ENCODE measurements around the gene OR10A6.

OR10A6 gene, protein sequence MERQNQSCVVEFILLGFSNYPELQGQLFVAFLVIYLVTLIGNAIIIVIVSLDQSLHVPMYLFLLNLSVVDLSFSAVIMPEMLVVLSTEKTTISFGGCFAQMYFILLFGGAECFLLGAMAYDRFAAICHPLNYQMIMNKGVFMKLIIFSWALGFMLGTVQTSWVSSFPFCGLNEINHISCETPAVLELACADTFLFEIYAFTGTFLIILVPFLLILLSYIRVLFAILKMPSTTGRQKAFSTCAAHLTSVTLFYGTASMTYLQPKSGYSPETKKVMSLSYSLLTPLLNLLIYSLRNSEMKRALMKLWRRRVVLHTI

DNA sequence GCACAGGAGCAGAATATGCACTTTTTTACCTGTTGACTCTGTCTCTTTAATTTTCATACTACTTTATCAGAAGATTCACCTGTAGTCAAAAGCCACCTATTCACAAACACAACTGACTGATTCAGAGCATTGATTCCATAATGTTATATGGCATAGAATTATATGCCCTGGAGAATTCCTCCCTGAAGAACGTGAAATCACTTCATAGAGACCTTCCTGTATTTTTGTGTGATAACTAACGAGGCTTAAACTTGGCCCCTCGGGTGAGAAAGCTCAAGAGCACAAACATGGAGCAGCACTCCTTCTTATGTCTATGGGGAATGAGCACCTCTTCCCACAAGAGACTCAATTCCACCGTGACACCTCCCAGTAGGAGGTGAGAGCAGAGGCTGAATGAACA is at the start of gene OR10A6:
OR10A6 (minus strand) TSS at position 101 of the 400 bp plus-strand sequence. CDS start 2,606 bp downstream, outside the sequence.
- Mint-ChIP-seq H3K4me3 (no peak within 1 kb of the TSS), H3K4me1 (no peaks in the 10 kb centered on the region), H3K9me3 (no peaks in the 10 kb centered on the region), H3K27me3 (peaks cover 20% of the 10 kb centered on the region), H3K36me3 (no peaks in the 10 kb centered on the region), H3K27ac (no peak within 1 kb of the TSS)

DNA sequence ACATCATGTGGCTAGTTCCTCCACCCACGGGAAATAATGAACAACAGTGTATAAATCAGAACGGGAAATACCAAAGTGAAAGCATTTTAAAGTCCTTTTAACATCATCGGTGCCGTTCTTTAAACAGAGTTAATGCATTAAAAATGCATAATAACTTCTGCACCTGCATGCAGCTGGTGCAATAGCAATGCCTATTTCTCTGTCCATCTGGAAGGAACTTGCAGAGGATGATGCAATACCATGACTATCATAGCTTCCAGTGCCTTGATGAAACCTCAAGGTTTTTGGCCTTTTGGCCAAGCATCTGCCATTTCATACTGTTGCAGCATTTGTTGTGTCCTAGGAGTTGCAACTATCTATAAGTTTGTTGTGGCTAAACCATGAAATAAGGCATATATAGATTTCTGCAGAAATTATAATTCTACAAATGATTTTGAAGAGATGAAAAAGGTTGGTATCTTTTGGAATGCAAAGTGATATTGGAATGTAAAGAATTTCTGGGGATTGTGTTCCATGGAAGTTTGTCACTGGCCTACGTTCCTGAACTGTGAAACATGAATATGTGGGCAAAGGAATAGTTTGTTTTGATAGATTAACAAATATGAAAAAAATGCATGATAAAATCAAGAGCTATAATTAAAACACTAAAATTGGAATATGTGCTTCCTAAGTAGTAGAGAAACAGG is 46.3 kb upstream of the OR10A6 start:
- H3K27me3 Mint-ChIP-seq = peaks cover 1% of the 10 kb centered on the region
- H3K36me3 Mint-ChIP-seq = no peaks in the 10 kb centered on the region
- no peaks in the 10 kb centered on the region for H3K4me1 Mint-ChIP-seq
- no peak overlapping the region for H3K4me3 Mint-ChIP-seq
- H3K27ac Mint-ChIP-seq = no peak overlapping the region
- no peaks in the 10 kb centered on the region for H3K9me3 Mint-ChIP-seq

DNA sequence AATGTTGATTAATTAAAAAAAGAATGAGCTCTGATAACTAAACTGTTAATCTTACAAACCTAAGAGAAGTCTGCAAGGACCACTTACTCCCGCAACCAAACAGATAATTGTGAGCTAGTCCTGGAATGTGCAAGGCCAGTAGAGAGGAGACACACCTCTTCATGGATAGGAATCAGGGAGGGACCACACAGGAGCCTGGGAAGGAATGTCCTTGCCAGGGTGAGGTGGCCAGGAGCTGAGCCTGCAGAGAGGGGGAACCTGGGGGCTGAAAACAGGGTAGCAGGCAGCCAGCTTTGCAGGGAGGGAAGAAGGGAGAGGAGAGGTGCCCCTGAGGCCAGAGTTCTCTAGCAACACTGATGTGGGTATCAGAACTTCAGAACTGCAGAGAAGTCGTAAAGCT is 43.6 kb upstream of the OR10A6 start:
- Mint-ChIP-seq H3K27ac (no peak overlapping the region), H3K9me3 (no peaks in the 10 kb centered on the region), H3K4me1 (no peaks in the 10 kb centered on the region), H3K4me3 (no peak overlapping the region), H3K27me3 (peaks cover 1% of the 10 kb centered on the region), H3K36me3 (no peaks in the 10 kb centered on the region)

DNA sequence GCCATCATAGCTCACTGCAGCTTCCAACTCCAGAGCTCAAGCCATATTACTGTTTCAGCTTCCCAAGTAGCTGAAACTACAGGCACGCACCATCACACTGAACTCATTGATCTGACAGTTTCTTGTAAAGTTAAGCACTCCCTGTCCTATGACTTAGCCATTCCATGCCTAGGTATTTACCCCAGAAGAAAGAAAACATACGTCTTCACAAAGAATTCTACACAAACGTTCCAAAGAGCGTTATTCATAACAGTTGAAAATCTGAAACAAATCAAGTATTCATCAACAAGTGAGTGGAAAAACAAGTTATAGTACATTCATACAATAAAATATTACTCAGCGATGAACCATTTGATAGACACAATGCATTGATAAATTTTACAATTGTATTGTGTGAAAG is 41.9 kb upstream of the OR10A6 start:
- Mint-ChIP-seq H3K27me3 (peaks cover 1% of the 10 kb centered on the region), H3K9me3 (no peaks in the 10 kb centered on the region), H3K4me1 (no peaks in the 10 kb centered on the region), H3K36me3 (no peaks in the 10 kb centered on the region), H3K27ac (no peak overlapping the region), H3K4me3 (no peak overlapping the region)

DNA sequence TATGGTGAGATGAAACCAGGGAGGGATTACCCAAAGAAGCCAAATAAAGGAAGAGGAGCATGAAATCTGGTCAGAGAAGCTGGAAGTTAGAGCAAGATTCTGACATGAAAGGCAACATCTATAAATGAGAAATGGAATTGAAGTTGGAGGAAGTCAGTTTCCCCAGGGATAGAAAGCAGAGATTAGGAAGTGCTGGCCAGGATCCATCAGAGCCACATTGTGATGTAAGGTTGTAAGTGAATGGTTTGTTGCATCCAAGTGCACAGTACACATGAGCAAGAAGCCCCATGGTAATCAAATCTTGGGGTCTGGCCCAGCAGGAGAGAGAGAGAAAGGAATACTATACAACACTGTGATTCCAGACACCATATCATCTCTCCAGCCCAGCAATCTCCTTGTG is 40.8 kb upstream of the OR10A6 start:
- peaks cover 4% of the 10 kb centered on the region for H3K27me3 Mint-ChIP-seq
- no peaks in the 10 kb centered on the region for H3K36me3 Mint-ChIP-seq
- no peak overlapping the region for H3K4me3 Mint-ChIP-seq
- H3K9me3 Mint-ChIP-seq = no peaks in the 10 kb centered on the region
- H3K27ac Mint-ChIP-seq = no peak overlapping the region
- H3K4me1 Mint-ChIP-seq = no peaks in the 10 kb centered on the region

DNA sequence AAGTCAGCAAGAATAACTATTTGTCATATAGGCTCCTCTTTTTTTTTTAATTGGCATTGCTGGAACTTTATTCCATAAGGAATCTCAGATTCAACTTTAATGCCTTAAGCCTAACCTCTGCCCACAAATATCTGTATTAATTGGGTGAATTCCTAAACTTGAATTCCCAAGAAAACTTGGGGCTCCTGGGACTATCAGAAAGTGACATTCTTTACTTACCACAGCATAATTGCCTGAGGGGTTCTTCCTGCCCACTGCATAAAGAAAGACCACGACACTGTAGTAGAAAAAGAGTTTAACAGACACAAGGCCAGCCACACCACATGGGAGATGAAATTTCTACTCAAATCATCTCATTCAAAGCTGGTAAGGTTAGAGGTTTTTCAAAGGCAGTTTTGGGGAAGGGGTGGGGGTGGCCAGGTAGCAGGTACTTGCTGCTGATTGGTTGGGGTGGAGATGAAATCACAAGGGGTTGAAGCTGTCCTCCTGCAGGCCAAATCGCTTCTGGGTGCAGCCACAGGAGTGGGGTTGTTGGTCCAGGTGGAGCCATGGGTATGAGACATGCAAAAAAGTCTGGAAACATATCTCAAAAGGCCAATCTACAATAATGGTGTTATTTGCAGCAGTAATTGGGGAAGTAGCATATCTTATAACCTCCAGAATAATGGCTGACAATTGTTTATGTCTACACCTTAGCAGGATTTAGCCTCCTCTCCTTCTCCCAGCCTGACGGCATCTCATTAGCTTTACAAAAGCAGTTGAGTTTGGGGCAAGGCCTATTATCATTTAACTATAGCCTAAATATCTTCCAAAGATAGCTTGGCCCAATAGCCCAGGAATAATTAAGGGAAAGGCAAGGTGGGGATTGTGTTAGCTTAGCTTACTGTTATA is 38.9 kb upstream of the OR10A6 start:
- H3K36me3 Mint-ChIP-seq = no peaks in the 10 kb centered on the region
- H3K27me3 Mint-ChIP-seq = peaks cover 4% of the 10 kb centered on the region
- no peak overlapping the region for H3K27ac Mint-ChIP-seq
- H3K4me1 Mint-ChIP-seq = no peaks in the 10 kb centered on the region
- H3K9me3 Mint-ChIP-seq = no peaks in the 10 kb centered on the region
- no peak overlapping the region for H3K4me3 Mint-ChIP-seq

DNA sequence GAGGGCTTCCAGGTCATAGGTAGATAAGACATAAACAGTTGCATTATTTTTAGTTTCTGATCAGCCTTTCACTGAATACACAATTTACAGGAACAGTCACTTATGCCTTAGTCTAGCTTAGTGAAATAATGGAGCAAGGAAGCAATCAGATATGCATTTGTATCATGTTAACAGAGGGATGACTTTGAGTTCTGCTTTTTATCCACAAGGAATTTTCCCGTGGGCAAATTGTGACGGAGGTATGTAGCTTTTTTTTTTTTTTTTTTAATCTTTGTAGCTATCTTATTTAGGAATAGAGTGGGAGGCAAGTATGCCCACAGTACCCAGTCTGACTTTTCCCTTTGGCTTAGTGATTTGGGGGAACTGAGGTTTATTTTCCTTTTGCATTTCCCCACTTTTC is 37.6 kb upstream of the OR10A6 start:
- no peak overlapping the region for H3K4me3 Mint-ChIP-seq
- no peaks in the 10 kb centered on the region for H3K9me3 Mint-ChIP-seq
- no peak overlapping the region for H3K27ac Mint-ChIP-seq
- H3K36me3 Mint-ChIP-seq = no peaks in the 10 kb centered on the region
- peaks cover 6% of the 10 kb centered on the region for H3K27me3 Mint-ChIP-seq
- H3K4me1 Mint-ChIP-seq = no peaks in the 10 kb centered on the region

DNA sequence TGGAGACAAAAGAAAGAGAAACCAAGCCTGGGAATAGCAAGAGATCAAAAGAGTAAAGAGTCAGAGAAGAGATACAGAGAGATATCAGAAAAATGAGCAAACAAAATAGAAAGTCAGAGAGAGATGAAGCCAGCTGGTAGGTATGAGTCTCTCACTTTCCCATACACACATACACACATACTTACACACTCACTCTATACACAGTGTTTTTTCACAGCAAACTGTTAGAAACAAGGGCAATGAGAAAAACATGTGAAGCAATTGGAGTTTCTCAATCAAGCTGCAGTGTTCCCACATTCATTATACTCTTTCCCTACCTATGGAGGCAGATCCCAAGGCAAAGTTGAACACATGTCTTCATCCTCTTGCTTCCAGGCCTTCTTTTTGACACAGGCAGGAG is 36.8 kb upstream of the OR10A6 start:
- no peaks in the 10 kb centered on the region for H3K9me3 Mint-ChIP-seq
- H3K36me3 Mint-ChIP-seq = no peaks in the 10 kb centered on the region
- no peaks in the 10 kb centered on the region for H3K4me1 Mint-ChIP-seq

DNA sequence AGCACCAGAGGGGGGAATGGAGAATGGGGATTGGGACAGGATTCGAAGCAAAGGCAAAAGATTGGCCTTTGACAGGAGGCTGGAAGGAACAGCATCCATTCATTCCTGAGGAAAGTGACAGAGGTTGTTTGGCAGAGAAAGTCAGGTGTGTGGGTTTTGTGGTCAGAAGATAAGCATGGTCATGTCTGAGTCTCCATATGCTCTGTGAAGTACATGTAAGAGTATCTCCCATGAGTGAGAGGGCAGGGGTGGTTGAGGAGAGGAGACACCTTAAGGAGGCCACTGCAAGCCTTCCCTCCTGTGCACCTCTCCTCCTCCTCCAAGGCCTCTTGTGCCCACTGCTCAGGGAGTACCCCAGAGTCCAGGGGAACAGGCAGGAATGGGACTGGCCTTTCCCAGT is 36.0 kb upstream of the OR10A6 start:
- Mint-ChIP-seq H3K27me3 (peaks cover 6% of the 10 kb centered on the region), H3K27ac (no peak overlapping the region)

More for the DNA sequence above, 36.8 kb upstream of the OR10A6 start:
- peaks cover 6% of the 10 kb centered on the region for H3K27me3 Mint-ChIP-seq
- no peak overlapping the region for H3K27ac Mint-ChIP-seq
- H3K4me3 Mint-ChIP-seq = no peak overlapping the region

DNA sequence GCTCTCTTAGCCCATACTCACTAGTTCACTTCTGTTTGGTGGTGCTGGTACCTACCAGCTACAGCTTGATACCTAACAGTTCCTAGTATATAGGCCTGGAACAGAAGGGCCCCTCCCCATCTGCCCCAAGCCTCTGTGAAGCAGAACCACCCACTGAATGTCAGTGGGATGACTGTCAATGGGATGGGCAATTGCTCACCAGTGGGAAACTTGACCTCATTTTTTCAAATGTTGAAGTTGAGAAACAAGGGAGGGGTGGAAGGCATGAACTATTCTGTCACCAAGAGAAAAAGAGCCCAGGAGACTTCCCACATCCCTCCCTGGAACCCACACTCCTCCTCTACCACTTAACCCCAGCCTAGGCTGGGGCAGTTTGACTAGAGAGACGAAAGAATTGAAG is 34.3 kb upstream of the OR10A6 start, which contains the start of gene NLRP10:
NLRP10 (minus strand) TSS at position 62 of the 400 bp plus-strand sequence. CDS start 1,952 bp downstream, outside the sequence.
- no peak within 1 kb of the TSS for H3K4me3 Mint-ChIP-seq
- no peak within 1 kb of the TSS for H3K27ac Mint-ChIP-seq
- H3K9me3 Mint-ChIP-seq = no peaks in the 10 kb centered on the region
- H3K4me1 Mint-ChIP-seq = no peaks in the 10 kb centered on the region
- no peaks in the 10 kb centered on the region for H3K36me3 Mint-ChIP-seq
- peaks cover 11% of the 10 kb centered on the region for H3K27me3 Mint-ChIP-seq

More for the DNA sequence above, 36.0 kb upstream of the OR10A6 start:
- Mint-ChIP-seq H3K36me3 (no peaks in the 10 kb centered on the region), H3K4me1 (no peaks in the 10 kb centered on the region), H3K4me3 (no peak overlapping the region), H3K9me3 (no peaks in the 10 kb centered on the region)

DNA sequence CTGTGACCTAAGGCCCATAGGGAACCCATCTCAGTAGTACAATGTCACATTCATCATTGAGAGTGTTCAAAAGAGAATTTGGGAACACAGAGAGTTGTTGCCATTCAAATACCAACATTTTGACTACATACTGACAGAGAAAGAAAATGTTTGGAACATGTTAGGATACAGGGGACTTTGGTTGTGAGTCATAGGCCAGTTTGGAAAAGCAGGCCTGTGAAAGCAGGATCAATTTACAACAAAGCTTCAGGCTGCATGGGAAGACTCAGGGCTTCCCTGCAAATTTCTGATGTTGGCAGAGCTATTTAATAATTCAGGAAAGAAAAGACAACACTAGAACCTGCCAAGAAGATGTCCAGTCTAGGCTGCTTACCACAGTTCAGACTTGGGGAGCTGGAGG is 33.8 kb upstream of the OR10A6 start:
- no peak overlapping the region for H3K27ac Mint-ChIP-seq
- peaks cover 11% of the 10 kb centered on the region for H3K27me3 Mint-ChIP-seq
- no peaks in the 10 kb centered on the region for H3K36me3 Mint-ChIP-seq
- no peaks in the 10 kb centered on the region for H3K4me1 Mint-ChIP-seq
- no peak overlapping the region for H3K4me3 Mint-ChIP-seq
- no peaks in the 10 kb centered on the region for H3K9me3 Mint-ChIP-seq

DNA sequence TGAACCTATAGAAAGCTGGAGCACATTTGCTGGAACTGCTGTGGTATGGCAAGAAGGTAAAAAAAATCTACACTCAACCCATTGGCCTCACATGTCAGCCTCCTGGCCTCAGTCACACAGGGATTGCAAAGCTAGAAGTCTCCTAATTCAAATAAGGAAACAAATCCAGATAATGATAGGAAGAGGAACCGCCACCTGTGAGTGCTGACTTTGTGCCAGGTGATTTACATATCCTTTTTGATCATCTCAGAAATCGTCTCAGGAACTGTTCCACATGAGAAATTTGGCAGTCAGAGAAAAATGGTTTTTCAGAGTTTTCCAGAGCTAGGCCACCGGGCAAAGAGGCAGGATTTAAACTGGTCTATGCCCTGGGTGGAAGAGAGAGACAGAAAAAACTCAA is 33.2 kb upstream of the OR10A6 start:
- Mint-ChIP-seq H3K27ac (no peak overlapping the region), H3K36me3 (no peaks in the 10 kb centered on the region), H3K27me3 (peaks cover 12% of the 10 kb centered on the region), H3K4me3 (no peak overlapping the region), H3K9me3 (no peaks in the 10 kb centered on the region), H3K4me1 (no peaks in the 10 kb centered on the region)

DNA sequence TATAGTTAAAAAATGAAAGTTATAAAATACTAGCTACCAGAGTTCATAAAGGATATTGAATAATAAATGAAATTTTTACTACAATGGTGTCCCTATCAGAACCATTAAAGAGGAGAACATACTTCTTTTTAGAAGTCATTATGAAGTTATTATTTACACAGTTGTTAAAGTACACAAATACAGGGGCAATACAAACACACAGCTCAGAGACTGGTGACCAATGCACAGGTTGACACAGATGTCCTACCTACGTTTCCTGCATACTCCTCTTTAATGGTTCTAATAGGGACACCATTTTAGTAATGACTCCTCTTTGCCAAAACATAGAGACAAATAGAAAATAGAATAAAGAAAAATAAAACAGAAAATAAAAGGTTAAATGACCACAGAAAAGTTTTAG is 24.1 kb upstream of the OR10A6 start:
- Mint-ChIP-seq H3K27me3 (peaks cover 20% of the 10 kb centered on the region), H3K4me1 (no peaks in the 10 kb centered on the region), H3K9me3 (no peaks in the 10 kb centered on the region), H3K36me3 (no peaks in the 10 kb centered on the region), H3K4me3 (no peak overlapping the region), H3K27ac (no peak overlapping the region)

DNA sequence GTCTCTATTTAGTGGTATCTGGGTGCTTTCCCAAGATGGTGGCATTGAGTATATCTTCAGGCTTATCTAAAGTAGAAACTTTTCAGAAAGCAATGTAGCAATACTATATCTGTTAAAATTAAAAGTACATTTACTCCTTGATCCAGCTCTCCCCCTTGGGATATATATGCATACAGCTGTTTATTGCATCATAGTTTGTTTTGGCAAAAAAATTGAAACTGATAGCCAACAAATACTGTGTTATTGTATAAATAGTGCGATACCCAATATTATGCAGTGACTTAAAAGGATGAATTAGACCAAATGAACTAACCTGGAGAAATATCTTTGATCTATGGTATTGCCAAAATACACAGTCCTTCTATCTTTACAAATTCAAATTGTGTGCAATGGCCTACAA is 18.9 kb upstream of the OR10A6 start:
- Mint-ChIP-seq H3K4me1 (no peaks in the 10 kb centered on the region), H3K9me3 (no peaks in the 10 kb centered on the region), H3K4me3 (no peak overlapping the region), H3K27me3 (peaks cover 21% of the 10 kb centered on the region), H3K27ac (no peak overlapping the region), H3K36me3 (no peaks in the 10 kb centered on the region)

DNA sequence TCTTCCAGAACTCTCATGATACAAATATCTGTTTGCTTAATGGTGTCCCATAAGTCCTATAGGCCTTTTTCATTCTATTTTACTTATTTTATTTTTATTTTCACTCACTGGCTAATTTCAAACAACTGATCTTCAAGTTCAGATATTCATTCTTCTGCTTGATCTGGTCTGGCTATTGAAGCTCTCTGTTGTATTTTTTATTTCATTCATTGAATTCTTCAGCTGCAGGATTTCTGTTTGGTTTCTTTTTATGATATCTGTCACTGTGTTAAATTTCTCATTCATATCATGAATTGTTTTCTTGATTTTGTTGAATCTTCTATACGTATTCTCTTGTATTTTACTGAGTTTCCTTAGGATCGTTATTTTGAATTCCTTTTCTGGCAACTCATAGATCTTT is 13.1 kb upstream of the OR10A6 start:
- no peaks in the 10 kb centered on the region for H3K4me1 Mint-ChIP-seq
- no peak overlapping the region for H3K27ac Mint-ChIP-seq
- H3K36me3 Mint-ChIP-seq = no peaks in the 10 kb centered on the region
- no peak overlapping the region for H3K4me3 Mint-ChIP-seq
- peaks cover 15% of the 10 kb centered on the region for H3K27me3 Mint-ChIP-seq
- peaks cover 5% of the 10 kb centered on the region for H3K9me3 Mint-ChIP-seq

DNA sequence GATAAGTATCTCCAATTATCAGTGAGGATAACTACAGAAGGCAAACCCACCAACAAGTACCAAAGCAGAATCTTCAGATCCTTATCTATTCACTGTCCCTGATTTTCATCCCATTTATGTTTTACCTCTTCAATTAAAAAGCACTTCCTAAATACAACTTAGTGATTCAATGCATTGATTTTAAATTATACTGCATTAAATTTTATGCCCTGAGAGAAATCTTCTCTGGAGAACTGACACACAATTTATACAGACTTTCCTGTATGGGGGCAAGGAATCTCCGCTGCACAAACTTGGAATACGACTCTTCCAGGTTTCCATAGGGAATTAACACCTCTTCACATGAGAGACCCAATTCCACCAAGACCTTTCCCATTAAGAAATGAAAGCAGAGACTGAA is 10.5 kb upstream of the OR10A6 start, which contains the start of gene OR10A3:
OR10A3 (minus strand) TSS at position 101 of the 400 bp plus-strand sequence. CDS start 2,188 bp downstream, outside the sequence.
- Mint-ChIP-seq H3K9me3 (peaks cover 5% of the 10 kb centered on the region), H3K4me1 (no peaks in the 10 kb centered on the region), H3K4me3 (no peak within 1 kb of the TSS), H3K36me3 (no peaks in the 10 kb centered on the region), H3K27ac (no peak within 1 kb of the TSS), H3K27me3 (peaks cover 7% of the 10 kb centered on the region)

Data from activated naive CD4-positive, alpha-beta T cell treated with anti-CD3 and anti-CD28 coated beads, Interleukin-2, amount 50 U/mL, for 24 hours (primary cell).